ENCODE results near the gene KLF17.

DNA sequence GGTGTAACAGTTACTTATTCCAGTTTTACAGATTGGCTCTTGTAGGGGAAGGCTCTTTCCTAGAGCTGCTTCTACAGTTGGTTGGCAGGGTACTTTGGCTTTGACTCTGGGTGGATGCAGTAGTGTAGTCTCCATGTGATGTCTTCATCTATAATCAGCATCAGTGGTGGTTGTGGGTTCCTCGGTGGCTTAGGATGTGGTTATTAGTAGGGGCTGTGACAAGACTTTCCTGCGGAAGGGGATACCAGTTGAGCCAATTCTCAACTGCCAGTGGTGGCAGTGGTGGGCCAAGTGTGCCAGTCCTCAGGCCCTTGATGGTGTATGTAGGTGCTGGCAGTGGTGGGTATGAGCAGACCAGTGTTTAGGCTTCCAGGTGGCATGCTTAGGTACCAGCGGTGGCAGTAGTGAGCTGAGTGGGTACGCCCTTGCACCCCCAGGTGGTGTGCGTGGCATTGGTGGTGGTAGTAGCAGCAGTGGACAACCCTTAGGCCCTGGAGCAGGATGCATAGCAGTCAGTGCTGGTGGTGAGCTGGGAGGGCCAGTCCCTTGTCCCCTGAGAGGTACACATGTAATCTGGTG is 50.0 kb downstream of the KLF17 start:
- TF ChIP-seq, protein P1, sequence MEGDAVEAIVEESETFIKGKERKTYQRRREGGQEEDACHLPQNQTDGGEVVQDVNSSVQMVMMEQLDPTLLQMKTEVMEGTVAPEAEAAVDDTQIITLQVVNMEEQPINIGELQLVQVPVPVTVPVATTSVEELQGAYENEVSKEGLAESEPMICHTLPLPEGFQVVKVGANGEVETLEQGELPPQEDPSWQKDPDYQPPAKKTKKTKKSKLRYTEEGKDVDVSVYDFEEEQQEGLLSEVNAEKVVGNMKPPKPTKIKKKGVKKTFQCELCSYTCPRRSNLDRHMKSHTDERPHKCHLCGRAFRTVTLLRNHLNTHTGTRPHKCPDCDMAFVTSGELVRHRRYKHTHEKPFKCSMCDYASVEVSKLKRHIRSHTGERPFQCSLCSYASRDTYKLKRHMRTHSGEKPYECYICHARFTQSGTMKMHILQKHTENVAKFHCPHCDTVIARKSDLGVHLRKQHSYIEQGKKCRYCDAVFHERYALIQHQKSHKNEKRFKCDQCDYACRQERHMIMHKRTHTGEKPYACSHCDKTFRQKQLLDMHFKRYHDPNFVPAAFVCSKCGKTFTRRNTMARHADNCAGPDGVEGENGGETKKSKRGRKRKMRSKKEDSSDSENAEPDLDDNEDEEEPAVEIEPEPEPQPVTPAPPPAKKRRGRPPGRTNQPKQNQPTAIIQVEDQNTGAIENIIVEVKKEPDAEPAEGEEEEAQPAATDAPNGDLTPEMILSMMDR (IDR thresholded peaks at IDR 0.05), result no peak
- TF ChIP-seq POLR2A (IDR thresholded peaks at IDR 0.05), result no peak

All from esophagus squamous epithelium (tissue), 4 donors.